GM21576 (cell line): ENCODE results near the gene CARNS1.
A peak's percentile ranks its signal among the peaks of the same experiment; 100 is the strongest.

ENCODE experiments used
- ATAC-seq: cut with Tn5 transposase; IDR thresholded peaks from one replicate; pipeline ENCODE4 v1.9.1; 2021; ENCODE audit warnings: mild to moderate bottlenecking, moderate library complexity; ENCODE audit not compliant: unreplicated experiment

Gene CARNS1

GRCh38 chr11:67428052-67429001, 12.8 kb downstream of the CARNS1 start, which contains the start of gene RPS6KB2:
Gene RPS6KB2, plus strand, starts transcription at chr11:67428494. Its CDS starts 52 bp downstream, at chr11:67428546.
- peak; percentile 74 for ATAC-seq

- ATAC-seq, result no peak
These were observed 13.7 kb downstream of the CARNS1 start for GRCh38 chr11:67429038-67429668.

DNA sequence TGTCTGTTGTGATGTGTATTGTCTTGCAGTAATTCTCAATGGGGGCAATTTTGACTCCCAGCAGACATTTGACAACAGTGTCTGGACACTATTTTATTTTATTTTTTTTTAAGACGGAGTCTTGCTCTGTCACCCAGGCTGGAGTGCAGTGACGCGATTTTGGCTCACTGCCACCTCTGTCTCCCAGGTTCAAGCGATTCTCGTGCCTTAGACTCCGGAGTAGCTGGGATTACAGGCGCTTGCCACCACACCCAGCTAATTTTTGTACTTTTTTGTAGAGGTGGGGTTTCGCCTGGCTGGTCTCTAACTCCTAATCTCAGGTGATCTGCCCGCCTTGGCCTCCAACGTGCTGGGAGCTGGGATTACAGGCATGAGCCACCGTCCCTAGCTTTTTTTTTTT, 14.2 kb downstream of the CARNS1 start:
- no peak for ATAC-seq

DNA sequence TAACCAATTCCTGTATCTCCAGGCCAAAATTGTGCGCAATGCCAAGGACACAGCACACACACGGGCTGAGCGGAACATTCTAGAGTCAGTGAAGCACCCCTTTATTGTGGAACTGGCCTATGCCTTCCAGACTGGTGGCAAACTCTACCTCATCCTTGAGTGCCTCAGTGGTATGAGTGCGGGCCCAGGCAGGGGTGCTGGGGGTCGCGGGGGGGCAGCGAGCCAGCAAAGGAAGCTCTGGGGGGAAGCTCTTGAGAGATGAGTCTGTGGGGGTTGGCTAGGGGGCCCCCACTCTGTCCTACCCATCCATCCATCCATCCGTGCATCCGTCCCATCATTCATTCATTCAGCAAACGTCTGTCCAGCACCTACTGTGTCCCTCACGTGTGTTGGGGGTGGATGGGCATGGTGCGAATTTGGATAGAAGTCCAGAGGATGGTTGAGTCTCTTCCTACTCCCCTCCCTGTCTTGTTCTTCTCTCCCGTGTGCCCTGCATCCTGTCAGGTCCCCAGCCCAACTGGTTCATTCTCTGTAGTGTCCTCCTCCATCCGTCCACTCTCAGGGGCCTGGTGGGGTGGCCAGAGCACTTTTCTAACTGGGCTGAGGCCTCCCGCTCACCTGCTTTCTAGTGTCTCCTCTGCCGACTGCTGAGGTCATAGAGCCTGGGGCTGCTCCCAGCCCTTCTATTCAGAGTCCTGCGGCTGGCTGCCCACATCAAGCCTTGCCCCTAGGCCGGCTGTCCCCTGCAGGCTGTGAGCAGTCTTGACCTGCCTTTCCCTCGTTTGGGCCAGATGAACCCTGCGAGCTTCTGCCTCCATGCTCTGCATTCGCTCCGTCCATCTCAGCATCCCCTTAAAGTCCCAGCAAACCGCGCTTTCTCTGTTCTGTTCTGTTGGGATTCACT, 16.1 kb downstream of the CARNS1 start:
- ATAC-seq, result no peak

GRCh38 chr11:67432655-67433349, 17.3 kb downstream of the CARNS1 start:
- ATAC-seq, result no peak

DNA sequence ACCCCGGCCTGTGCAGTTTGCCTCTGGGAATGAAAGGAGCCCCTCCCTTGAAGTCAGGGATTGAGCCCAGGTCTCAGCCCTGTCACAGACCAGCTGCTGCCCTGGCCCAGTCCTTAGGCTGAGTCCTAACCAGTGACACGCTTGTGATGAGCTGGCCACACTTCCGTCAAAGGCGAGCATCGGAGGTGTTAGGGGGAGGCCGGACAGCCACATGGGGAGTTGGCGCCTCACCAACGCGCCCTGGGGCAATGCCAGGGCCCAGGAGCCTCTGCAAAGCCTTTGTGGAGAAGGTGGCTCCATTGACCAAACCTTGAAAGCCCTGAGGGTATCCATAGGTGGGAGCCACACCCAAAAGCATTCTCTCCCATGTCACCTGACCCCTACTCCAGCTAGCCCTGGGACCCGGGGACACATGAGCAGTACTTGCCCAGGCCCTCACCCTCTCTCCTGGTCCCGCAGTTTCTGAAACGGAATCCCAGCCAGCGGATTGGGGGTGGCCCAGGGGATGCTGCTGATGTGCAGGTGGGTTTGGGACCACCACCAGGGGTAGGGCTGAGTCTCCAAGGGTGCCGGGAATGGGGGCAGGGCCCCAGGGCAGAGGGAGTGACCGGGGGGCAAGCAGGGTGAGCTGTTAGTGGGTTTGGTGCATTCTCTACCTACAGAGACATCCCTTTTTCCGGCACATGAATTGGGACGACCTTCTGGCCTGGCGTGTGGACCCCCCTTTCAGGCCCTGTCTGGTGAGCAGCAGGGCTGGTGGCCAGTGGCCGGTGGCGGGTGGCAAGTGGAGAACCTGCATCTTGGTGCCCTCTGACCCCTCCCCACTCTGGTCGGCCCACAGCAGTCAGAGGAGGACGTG, 18.3 kb downstream of the CARNS1 start:
- no peak for ATAC-seq

- ATAC-seq, result no peak
These were observed 19.0 kb downstream of the CARNS1 start for GRCh38 chr11:67434395-67434881.

DNA sequence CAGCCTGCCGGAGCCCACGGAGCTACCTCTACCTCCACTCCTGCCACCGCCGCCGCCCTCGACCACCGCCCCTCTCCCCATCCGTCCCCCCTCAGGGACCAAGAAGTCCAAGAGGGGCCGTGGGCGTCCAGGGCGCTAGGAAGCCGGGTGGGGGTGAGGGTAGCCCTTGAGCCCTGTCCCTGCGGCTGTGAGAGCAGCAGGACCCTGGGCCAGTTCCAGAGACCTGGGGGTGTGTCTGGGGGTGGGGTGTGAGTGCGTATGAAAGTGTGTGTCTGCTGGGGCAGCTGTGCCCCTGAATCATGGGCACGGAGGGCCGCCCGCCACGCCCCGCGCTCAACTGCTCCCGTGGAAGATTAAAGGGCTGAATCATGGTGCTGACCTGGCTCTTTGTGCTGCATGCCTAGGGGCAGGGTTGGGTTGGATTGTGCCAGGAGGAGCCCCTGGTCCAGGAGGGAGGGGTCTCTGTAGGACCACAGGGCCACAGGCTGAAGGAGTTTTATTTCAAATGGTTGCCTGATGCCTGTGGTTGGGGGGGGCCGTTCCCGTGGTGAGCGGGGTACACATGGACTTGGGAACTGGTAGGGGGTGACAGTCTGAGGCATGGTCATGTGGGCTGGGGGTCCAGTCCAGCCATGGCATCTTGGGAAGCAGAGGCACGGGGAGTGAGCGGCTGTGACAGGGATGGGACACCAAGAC, 19.7 kb downstream of the CARNS1 start:
- ATAC-seq, result no peak

GRCh38 chr11:67435727-67436458, 20.4 kb downstream of the CARNS1 start:
- ATAC-seq, result no peak

- ATAC-seq, result peak; percentile 34
These were observed 21.1 kb downstream of the CARNS1 start for GRCh38 chr11:67436459-67437081.

DNA sequence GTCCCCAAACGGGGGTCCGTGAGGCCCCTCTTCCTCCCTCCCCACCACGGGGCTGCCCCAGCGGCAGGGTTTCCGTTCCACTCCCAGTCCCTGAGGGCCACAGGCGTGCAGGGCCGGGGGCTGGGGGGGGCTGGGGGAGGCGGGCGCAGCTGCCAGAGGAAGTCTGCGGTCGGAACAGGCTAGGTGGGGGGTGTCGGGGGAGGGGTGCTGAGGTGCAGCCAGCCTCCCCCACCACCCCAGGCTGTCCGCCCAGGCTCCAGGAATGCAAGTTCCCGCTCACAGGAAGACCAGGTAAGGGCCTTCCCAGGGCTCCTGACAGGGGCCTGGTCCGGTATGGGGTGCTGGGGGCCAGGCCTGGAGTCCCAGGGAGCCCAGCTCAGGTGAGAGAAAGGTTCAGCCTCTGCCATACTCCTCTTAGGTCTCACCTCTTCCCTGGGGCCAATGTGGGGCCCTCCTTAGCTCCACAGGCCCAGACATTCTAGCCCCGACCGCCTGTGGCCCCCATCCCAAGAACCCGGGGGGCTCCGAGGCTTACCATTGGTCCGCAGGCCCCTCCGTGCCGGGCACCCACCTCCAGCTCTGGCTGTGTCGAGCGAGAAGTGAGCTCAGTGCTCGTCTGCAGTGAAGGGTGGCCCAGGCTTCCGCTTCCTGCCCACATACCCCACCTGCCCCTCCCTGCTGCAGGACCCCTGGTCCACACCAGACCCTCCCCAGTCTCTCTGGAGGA, 21.8 kb downstream of the CARNS1 start, which contains the start of gene PTPRCAP:
Gene PTPRCAP, minus strand, starts transcription at position 601 of the 727 bp plus-strand sequence. Its CDS starts 63 bp downstream, at position 538.
- no peak for ATAC-seq

DNA sequence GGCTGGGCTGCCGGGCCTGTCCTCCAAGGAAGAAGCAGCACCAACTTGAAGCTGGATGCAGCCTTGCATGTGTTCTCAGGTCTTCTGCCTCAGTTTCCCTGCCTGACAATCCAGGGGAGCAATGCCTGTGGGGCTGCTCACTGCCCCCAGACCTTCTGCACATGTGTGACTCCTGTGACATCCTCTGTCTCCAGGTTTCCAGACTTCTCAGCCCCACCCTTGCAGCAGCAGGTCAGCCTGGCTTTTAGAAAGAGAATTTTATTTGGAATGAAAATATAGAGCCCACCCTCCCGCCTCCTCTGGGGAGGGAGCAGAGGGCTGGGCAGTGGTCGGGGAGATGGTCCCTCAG, 22.3 kb downstream of the CARNS1 start:
- no peak for ATAC-seq

DNA sequence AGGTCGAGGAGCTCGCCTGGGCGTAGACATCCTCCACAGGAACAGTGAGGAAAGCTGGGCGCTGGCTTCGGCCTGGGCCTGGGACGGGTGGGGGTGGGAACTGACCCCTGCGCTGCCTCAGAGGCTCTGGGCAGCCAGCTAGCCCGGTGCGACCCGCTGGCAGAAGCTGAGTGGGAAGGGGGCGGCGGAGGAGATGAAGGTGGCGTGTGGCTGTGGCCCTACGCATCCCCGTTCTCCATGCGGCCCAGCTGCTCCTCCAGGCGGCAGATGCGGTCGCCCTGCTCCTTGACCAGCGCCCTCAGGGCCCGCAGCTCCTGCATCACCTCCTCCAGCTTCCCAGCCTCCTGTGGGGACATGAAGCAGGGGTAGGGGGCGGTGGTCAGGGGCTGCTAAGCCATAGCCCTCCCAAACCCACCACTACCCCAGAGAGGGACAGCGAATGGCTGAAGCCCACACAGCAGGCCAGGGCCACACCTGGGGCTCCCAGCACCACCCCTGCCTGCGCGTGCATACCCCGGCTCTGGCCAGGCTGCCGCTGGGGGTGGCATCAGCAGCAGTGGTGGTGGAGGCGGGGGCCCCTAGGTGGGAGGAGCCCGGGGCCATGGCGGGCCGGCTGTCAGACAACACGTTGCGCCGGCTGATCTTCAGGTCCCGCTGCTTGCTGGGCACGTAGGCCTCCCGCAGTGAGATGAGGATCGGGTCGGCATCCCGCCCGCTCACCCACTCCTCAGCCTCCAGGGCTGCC, 22.9 kb downstream of the CARNS1 start:
- no peak for ATAC-seq

- ATAC-seq, result no peak
These were observed 24.1 kb downstream of the CARNS1 start for GRCh38 chr11:67439321-67440228.
